SK-MEL-5 (cell line): ENCODE measurements around the gene OGFOD2. TPM values are rescaled to one million over a fixed set of nuclear protein-coding genes. Genes with fewer than 3 reads are reported as not detected.

Experiments used
- DNase-seq: peaks from one replicate; pipeline ENCODE4 v3.0.0-alpha.2; 2016; ENCODE audit warnings: low read depth, low spot score
- in situ Hi-C: cut with HindIII; loops from 2 replicates; pipeline ENCODE4 v1.10.0; 2016; ENCODE audit warnings: low sequenced_read_pairs, high pct_unique_total_duplicates, low pct_unique_long_range_greater_than_20kb
- total RNA-seq: library from RNA; depleted of rRNA; stranded (reverse); fragments of >200 nt; shearing (Covaris generic); gene quantifications from 2 replicates; pipeline ENCODE4 v1.2.3, GENCODE V29; 2014

Gene OGFOD2
- total RNA-seq, 1 experiment from 2014 or later: 15.0 TPM

DNA sequence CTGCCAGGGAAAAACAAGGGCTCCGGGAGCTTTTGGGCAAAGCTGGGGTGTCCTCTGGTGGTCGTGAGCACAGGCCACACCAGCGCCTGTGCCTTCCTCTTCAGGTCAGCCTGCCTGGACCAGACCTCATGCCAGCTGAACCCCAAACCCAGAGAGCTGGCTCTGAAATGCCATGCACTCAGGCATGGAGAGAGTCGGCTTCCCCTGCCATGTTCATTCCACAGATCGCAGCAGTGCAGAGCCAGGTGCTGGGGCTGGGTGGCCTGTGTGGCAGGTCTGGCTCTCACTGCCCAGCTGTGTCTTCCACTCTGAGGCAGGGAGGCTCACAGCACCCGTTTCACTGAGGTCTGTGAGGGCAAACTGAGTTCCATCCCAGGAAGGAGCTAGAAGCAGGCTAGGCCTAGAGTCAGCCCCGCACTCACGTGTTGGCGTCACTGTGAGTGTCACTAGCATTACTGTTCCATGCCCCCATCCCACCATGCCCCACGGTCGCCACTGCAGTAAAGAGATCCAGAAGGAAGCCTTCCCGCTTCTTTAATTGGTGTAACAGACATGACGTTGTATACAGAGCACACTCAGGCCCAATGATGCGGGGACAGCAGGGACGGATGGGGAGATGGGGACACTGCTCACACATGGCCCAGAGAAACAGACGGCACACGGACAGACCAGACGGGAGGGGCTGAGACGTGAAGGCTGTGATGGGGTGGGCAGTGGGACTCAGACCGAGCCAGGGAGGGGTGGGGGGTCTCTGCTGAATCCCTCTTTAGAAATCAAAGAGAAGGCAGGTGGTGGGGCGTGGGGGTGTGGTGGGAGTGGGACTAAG, 8.1 kb downstream of the OGFOD2 start:
- in situ Hi-C loops: no loop called here
- no peak for DNase-seq

DNA sequence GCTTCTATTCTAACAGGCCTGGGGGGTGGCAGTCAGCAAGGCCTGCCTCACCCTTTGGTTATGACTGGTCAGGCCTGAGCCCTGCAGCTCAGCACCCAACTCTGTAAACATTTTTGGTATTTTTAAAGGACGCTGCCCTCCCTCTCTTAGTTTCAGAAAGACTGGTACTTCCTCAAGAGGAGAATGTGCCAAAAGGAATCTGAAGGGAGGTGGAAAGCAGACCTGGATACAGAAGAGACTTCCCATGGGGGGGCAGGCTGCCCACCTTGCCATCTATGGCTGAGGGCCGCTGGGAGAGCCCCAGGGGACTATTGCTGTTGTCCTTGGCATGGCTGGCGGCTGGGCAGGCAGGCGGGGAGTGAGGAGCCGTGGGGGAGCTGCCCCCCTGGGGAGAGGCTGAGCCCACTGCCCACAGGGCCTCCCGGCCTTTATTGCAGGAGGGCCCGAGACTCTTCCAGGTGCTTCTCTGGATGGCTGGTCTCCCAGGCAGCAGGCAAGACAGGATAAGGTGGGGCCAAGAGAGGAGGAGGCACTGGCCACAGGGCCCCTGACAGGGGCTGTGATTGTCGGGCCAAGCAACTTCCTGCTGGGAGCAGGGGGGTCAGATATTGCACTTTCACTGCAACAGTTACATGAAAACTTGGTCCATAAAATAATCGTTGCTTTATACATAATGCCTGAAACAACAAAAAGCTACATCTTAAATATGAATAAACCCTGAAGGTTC, 8.9 kb downstream of the OGFOD2 start:
- DNase-seq: no peak
- in situ Hi-C loops: no loop called here

DNA sequence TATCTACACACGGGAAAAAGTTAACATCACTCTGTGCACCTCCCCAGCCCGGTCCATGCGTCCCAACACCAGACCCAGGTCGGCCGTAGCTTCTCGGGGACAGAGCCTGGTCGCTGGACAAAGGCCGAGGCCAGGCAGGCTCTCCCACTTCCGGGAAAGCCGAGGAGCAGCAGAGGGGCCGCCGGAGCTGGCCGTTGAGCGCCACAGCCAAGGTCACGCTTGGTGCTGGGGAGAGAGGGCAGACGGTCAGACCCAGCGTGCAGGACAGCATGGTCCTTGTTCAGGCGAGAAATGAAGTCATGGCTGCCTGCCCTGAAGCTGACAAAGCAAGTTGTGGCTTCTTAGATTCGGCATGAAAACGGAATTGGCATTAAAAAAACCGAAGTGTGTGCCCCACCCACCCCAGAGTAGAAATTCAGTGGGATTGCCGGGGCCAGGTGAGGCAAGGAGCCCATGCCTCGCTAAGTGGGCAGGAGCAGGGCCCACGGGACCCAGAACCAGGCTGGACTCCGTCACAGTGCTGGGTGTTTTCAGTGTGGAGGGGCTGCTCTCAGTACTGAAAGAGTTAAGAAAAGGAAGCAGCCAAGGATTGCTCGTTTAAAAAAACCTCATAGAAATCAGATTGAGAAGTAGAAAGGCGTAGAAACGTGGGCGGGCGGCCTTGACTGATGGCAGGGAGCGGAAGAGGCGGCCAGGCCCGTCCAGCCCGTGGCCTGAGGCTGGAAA, 9.7 kb downstream of the OGFOD2 start:
- in situ Hi-C loops: no loop called here
- DNase-seq: no peak

DNA sequence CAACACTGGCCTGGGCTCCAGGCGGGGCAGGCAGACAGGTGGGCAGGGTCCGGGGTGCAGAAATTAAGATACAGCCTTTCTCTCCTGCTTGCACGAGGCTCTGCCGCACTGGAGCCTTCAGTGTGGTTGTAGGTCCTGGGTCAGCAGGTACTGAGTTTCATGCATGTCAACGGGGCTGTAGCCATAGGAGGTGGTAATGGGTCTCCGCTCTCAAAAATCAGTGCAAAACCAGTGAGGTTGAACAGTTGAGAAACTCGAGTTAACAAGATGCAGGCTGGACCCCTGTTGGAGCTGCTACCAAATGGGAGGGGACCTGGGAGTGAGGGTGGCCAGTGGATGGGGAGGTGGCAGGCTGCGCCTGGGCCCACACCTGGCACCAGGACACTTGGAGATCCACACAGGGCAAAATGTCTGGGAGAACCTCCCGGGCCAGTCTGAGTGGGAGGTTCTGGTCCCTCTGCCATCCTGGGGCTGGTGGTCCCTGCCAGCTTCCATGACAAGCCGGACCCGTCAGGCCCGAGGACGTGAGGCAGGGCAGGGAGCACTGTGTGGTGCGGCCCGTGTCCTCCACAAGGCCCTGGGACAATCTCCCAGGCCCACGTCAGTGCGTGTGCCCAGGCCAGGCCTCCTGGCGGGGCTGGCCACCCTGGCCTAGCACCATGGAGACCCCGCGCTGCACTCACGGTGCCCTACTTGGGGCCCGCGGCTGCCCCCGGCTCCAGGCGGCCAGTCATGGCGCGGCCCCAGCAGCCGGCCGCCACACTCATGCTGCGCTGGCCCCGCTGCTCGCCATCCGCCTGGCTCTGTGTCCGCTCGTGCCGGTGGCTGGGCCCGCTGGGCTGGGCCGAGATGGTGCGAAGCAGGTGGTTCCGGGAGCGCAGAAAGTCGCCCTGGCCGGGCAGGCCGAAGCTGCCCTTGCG, 10.6 kb downstream of the OGFOD2 start:
- in situ Hi-C loops: no loop called here
- no peak for DNase-seq

DNA sequence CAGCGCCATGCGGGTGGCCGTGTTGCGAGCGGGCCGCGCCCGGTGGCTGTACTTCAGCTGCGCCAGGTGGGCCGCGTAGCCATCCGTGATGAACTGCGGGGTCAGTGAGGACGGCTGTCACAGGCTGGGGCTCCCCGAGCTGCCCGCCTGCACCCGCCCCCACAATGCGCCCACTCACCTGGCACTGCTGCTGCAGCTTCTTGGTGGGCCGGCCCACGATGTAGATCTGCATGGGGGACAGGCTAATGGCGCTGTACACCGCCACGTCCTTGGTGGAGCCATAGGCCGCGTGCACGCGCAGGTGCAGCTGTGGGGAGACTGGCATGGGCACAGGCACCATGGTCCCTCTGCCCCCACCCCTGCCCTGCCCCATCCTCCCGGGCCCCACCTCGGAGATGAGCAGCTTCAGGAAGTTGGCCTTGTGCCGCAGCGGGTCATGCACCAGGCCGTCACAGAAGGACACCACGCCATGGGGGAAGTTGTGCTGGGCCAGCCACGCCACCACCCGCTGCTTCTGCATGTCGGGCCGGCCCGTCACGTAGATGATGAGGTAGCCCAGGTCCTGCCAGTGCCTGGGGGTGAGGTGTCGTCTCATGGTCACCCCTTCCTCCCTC, 11.3 kb downstream of the OGFOD2 start:
- DNase-seq: no peak
- in situ Hi-C loops: no loop called here

DNA sequence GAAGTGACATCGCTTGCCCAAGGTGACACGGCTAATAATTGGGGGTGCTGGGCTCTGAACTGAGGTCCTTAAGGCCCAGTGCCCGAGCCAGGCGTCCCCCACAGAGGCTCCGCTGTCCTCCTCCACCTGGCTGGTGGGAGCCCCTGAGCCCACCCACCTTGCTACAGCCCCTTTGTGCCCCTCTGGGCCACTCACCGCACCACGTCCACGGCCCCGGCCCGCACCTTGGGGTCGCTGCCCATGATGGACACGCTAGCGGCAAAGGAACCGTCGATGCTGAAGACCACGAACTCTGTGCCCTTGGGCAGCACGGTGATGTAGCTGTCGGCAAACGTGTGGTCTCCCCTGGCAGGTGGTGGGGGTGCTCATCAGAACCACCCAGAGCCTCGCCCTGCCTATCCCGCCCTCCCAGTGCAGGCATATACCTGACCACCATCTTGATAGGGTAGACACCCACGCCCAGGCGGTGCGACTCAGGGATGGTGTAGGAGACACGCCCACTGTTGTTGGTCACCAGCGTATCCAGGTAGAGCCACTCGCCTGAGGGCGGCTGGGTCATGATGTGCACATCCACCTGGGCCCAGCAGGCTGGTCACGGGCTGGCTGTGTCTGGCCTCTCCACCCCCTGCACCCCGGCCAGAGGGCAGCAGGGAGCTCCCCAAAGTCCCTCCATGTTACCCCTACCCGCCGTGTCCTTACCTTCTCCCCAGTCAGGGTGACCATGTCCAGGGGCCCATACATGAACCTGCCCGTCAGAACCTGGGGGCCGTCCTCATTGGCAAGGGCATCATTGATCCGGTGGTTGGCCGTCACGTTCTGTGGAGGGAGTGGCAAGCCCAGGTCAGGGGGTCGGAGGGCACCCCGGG, 12.3 kb downstream of the OGFOD2 start:
- in situ Hi-C loops: no loop called here

DNA sequence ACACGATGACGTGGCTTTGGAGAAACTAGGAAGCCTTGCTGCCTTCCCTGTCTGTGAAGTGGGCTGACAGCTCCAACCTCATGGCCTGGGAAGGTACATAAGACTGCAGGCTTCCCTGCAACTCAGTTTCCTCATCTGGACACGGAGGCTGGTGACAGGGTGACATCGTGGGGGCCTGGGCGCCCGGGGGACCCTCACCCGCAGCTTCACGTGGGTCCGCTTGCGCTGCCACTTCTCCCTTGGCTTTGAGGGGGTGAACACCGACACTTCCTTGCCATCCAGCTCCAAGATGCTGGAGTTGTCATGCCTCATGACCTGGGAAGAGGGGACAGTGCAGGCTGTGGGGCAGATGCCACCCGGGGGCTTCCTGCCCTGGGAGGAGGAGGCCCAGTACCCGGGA, 13.0 kb downstream of the OGFOD2 start:
- in situ Hi-C loops: no loop called here

More for the DNA sequence above, 12.3 kb downstream of the OGFOD2 start:
- DNase-seq: no peak

DNA sequence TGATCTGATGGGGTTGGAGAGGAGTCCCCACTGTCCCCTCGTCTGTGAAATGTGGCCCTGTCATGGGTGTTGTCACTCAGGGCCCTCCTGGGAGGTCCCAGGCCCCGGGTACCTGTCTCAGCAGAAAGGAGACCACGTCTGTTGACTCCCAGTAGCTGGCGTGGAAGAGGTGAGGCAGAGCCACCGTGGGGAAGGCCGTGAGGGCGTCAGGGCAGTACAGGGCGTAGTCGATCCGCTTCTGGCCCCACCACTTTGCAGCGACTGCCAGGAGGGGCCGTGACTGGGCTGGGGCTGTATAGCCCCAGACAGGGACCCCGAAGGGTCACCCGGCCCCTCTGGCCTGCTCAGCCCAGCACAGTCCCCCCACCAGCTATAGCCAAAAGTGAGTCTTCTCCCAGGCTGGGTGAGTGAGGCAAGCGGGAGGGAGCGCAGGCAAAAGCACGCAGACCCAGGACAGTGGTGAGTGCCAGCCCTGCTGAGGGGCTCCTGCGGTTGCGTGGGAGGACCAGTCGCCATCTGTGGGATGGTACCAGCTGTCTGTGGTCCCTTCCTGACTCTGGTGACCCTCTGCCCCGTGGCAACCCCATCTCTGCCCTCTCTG, 13.7 kb downstream of the OGFOD2 start:
- in situ Hi-C loops: no loop called here
- DNase-seq: no peak

More for the DNA sequence above, 13.0 kb downstream of the OGFOD2 start:
- DNase-seq: no peak

DNA sequence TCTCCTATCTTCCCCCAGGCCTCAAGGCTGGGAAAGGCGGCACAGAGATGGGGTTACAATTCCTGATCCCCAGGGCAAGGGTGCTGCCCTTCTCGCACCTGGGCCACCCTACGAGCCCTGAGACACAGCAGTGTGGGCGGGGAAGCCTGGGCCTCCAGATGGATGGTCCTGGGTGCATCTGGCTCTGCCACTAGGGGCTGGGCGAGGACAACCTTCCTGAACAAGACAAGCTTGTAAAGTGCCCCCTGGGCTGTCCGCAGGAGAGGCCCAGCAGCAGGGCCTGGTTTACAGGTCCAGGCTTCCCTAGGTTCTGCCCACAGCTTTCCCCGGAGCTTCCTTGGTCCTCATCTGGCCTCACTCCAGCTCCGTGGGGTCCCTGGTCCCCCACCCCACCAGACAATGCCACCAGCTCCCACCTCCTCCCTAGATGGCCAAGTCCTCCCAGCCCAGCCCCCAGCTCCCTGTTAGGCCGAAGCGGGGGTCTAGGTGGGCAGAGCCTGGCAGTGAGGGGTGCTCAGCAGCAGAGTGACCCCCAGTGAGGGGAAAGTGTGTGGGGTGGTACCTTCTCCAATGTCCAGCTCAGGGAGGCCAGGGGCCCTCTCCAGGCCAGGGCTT, 14.3 kb downstream of the OGFOD2 start:
- in situ Hi-C loops: no loop called here
- no peak for DNase-seq

DNA sequence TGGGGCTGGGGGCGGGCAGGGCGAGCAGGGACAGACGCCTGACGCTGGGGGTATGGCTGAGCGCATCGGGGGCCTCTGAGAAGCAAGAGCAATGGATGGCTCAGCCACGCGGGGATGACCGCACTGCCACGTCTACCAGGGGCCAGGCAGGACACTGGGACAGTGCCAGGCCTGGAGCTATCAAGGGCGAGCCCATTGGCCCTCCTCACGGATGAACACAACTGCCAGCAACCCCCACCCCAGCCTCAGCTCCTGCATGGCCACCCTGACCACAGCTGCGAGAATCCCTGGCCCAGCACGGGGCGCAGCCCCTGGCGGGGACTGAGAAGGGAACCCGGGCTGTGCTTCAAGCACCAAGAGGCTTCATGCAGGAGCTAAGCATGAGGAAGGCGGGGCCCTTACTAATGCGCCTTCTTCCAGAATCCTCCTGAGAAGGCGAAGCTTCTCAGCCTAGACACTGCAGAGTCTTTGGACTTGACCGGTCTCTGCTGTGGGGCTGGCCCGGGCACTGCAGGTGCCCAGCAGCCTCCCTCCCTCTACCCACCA, 14.9 kb downstream of the OGFOD2 start:
- DNase-seq: no peak
- in situ Hi-C loops: no loop called here

DNA sequence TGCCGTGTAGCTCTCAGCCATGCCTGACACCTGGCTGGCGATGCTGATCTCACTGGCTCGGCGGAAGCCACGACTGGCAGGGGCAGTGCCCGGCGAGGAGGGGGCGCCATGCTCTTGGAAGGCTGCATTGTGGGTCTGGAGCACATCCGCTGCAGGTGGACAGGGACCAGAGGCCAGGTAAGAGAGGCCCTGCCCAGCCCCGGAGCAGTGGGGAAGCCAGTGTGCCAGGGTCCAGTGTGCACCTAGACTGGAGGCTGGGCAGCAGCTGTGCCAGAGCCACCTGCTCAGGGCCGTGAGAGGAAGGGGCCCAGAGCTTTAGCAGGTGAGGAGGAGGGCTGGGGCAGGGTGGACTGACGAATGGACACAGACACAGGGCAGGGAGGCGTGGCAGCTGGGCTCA, 15.5 kb downstream of the OGFOD2 start:
- DNase-seq: no peak
- in situ Hi-C loops: no loop called here

DNA sequence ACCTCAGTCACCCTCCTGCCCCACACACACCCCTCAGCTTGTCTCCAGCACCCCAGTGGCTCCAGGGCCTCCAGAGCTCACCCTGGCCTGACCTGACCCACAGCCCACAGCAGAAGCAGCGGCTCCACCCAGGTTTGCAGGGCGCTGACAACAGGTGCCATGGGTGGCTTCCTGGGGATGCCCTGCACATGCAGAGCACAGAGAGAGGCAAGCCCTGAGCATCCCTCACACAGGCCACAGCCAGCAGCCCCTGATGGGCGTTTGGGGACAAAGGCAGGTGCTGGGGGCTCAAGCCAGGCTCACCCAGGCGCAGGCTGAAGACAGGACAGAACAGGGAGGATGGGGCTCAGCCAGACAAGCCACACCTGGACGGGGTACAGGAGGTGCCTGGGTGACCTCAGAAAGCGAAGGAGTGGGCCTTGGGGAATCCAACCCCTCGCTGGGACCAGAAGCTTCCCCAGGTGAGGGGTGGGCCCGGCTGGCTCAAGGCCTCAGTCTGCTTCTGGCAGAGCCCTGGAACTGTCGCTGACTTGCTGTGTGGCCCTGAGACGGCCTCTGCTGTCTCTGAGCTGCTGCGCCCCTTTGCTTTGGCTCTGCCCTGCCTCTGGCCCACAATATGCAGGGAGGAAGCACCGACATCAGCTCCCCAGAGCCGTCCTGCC, 16.0 kb downstream of the OGFOD2 start:
- DNase-seq: no peak
- in situ Hi-C loops: no loop called here

DNA sequence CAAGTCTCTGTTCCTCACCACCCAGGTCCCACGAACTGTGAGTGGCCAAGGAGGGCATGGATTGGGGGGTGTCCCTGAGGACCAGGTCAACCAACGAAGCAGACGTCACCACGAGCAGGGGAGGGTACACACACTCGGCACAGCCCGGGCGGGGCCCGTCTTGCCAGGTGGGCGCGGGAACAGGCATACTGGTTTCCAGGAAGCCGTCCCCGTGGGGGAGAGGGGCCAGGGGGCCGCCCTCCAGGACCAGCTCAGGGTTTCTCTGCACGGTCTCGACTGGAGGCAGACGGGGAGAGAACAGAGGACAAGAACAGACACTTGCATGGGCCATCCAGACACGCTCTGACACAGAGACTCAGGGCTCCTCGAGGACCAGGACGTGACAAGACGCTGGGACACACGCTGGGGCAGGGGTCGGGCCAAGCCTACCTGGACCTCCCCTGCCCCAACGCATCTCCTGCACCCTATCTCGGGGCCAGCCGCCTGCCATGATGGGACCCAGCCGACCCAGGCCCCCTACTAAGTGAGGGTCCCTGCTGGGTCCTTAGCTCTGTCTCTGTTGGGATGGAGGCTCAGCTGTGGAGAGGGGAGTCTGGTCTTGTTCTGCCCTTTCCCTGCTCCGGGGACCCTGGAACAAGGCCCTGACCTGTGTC, 16.7 kb downstream of the OGFOD2 start:
- in situ Hi-C loops: no loop called here
- DNase-seq: no peak

DNA sequence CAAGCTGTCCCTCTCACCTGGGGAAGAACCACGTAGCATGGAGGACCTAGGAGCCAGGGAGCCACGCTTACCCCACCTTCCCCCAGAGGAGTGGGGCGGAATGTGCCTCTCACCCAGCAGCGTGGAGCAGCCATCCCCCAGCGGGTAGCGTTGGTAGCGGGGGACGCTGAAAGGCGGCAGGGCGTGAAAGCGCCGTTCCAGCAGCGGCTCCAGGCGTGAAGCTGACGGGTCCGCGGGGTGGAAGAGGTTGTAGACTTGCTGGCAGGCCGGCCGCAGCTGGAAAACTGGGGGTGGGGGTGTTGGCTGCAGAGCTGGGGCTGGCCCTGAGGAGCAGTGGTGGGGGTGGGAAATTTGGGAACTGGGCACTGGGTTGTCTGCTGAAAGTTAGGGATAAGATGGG, 17.3 kb downstream of the OGFOD2 start:
- DNase-seq: no peak
- in situ Hi-C loops: no loop called here
